Measurements from ENCODE around the gene MRGPRX2. TPM values are rescaled to one million over a fixed set of nuclear protein-coding genes. Genes with fewer than 3 reads are reported as not detected.
A peak's percentile ranks its signal among the peaks of the same experiment; 100 is the strongest.

Gene MRGPRX2
- total and polyA plus RNA-seq, 2 donors (not counting 1 experiment from before 2014, with no cell fraction given): not detected

DNA sequence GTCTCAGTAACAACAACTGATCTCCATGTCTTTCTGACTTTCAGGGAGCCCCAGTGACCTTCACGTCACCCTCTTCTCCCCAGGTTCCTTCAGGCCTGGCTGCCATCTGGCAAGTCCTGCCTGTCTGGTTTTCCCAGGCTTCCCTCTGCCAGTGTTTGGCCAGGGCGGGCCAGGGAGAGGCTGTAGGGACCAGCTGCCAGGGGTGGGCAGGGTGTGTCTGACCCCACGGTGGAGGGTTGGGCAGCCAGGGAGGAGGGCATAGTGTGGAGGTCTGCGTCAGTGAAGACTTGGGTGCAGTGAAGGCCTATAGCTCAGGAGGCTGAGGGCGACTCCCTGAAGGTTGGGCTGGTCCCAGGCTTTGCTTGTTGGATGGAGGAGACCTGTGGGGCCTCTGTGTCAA lies 11.9 kb upstream of the MRGPRX2 start:
- Histone ChIP-seq H3K27ac (ENCODE audit: insufficient read depth, low read length) (no peak overlapping the region), H3K79me2 (ENCODE audit: control insufficient read depth, insufficient read depth, low read length) (no peaks in the 10 kb centered on the region), H3K9me3 (ENCODE audit: control insufficient read depth, insufficient read depth, low read depth, low read length) (no peaks in the 10 kb centered on the region), H3K4me2 (ENCODE audit: extremely low read depth, insufficient read depth, low read length) (no peak overlapping the region), H4K20me1 (ENCODE audit: control insufficient read depth, extremely low read depth, insufficient read depth, low read length) (no peaks in the 10 kb centered on the region), H3K4me1 (ENCODE audit: control insufficient read depth, extremely low read depth, insufficient read depth, low read length) (no peaks in the 10 kb centered on the region), H3K36me3 (ENCODE audit: control insufficient read depth, insufficient read depth, low read length) (no peaks in the 10 kb centered on the region), H3K9ac (ENCODE audit: insufficient read depth, low read length) (no peak overlapping the region), H3K27me3 (ENCODE audit: control insufficient read depth, insufficient read depth, low read length) (no peaks in the 10 kb centered on the region), H3K4me3 (replicated peaks in 1 of 4; ENCODE audit: control extremely low read depth in 1 of 4, insufficient read depth in 1 of 4, low read depth in 3 of 4, low read length in 4 of 4) (no peak overlapping the region), H2AFZ (ENCODE audit: low read length) (no peak overlapping the region)
- DNase-seq (ENCODE audit: low read depth in 2 of 2): no peak
- TF ChIP-seq EZH2 (IDR thresholded peaks at IDR 0.05; ENCODE audit: low read length, missing control alignments): no peak
- TF ChIP-seq, protein P1, sequence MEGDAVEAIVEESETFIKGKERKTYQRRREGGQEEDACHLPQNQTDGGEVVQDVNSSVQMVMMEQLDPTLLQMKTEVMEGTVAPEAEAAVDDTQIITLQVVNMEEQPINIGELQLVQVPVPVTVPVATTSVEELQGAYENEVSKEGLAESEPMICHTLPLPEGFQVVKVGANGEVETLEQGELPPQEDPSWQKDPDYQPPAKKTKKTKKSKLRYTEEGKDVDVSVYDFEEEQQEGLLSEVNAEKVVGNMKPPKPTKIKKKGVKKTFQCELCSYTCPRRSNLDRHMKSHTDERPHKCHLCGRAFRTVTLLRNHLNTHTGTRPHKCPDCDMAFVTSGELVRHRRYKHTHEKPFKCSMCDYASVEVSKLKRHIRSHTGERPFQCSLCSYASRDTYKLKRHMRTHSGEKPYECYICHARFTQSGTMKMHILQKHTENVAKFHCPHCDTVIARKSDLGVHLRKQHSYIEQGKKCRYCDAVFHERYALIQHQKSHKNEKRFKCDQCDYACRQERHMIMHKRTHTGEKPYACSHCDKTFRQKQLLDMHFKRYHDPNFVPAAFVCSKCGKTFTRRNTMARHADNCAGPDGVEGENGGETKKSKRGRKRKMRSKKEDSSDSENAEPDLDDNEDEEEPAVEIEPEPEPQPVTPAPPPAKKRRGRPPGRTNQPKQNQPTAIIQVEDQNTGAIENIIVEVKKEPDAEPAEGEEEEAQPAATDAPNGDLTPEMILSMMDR (conservative IDR thresholded peaks at IDR 0.05 in 1 of 2, IDR thresholded peaks at IDR 0.05 in 1 of 2; ENCODE audit: low read depth in 1 of 2, low read length in 2 of 2): no peak

DNA sequence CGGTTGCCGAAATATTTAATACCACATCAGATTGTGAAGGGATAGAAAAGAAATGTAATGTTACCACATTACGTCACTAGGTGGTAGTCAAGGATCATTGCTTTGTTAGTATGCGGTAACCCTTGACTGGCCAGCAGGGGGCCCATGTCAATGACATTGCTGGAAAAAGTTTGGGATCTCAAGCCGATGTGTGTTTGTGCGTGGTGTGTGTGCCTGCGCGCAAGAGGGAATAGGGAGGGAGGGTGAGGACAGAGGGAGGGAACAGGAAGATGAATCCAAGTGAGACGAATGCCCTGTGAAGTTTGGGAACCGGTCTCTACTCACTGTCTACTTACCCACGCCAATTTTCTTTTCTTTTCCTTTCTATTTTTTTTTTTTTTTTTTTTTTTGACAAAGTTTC lies 10.7 kb upstream of the MRGPRX2 start:
- Histone ChIP-seq H3K79me2 (ENCODE audit: control insufficient read depth, insufficient read depth, low read length) (no peaks in the 10 kb centered on the region), H2AFZ (ENCODE audit: low read length) (peak overlapping the region; percentile 17), H3K27ac (ENCODE audit: insufficient read depth, low read length) (no peak overlapping the region), H3K9ac (ENCODE audit: insufficient read depth, low read length) (no peak overlapping the region), H4K20me1 (ENCODE audit: control insufficient read depth, extremely low read depth, insufficient read depth, low read length) (no peaks in the 10 kb centered on the region), H3K4me1 (ENCODE audit: control insufficient read depth, extremely low read depth, insufficient read depth, low read length) (no peaks in the 10 kb centered on the region), H3K4me2 (ENCODE audit: extremely low read depth, insufficient read depth, low read length) (no peak overlapping the region), H3K36me3 (ENCODE audit: control insufficient read depth, insufficient read depth, low read length) (no peaks in the 10 kb centered on the region), H3K4me3 (replicated peaks in 1 of 4; ENCODE audit: control extremely low read depth in 1 of 4, insufficient read depth in 1 of 4, low read depth in 3 of 4, low read length in 4 of 4) (peak overlapping the region in 2 of 4 experiments; percentile 37 to 53), H3K9me3 (ENCODE audit: control insufficient read depth, insufficient read depth, low read depth, low read length) (no peaks in the 10 kb centered on the region), H3K27me3 (ENCODE audit: control insufficient read depth, insufficient read depth, low read length) (no peaks in the 10 kb centered on the region)
- TF ChIP-seq, protein P1 (conservative IDR thresholded peaks at IDR 0.05 in 1 of 2, IDR thresholded peaks at IDR 0.05 in 1 of 2; ENCODE audit: low read depth in 1 of 2, low read length in 2 of 2): peak; percentile 95 to 96
- no peak for TF ChIP-seq EZH2 (IDR thresholded peaks at IDR 0.05; ENCODE audit: low read length, missing control alignments)
- DNase-seq (ENCODE audit: low read depth in 2 of 2): peak; percentile 83 to 87

DNA sequence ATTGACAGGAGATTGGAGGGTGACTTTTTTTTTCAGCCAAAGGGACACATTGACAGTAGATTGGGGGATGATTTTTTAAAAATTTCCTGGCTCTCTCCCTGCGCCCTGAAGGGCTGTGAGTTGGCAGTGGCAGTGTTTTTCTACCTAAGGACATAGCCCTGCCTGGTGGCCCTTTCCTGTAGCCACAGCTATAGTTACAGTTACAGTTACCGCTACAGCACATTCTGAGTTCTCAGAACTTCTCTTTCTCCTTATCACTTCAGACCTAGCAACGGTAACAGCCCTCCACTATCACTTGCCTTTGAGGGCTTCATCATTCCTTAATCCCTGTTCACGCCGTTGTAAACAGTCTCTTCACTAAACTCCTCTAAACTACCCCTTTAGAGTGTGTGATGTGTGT lies 684 bp downstream of the MRGPRX2 start:
- Histone ChIP-seq H3K27ac (ENCODE audit: insufficient read depth, low read length) (no peak overlapping the region), H3K4me1 (ENCODE audit: control insufficient read depth, extremely low read depth, insufficient read depth, low read length) (no peaks in the 10 kb centered on the region), H3K9me3 (ENCODE audit: control insufficient read depth, insufficient read depth, low read depth, low read length) (no peaks in the 10 kb centered on the region), H3K4me3 (replicated peaks in 1 of 4; ENCODE audit: control extremely low read depth in 1 of 4, insufficient read depth in 1 of 4, low read depth in 3 of 4, low read length in 4 of 4) (no peak overlapping the region), H3K4me2 (ENCODE audit: extremely low read depth, insufficient read depth, low read length) (no peak overlapping the region), H2AFZ (ENCODE audit: low read length) (no peak overlapping the region), H3K27me3 (ENCODE audit: control insufficient read depth, insufficient read depth, low read length) (no peaks in the 10 kb centered on the region), H3K79me2 (ENCODE audit: control insufficient read depth, insufficient read depth, low read length) (no peaks in the 10 kb centered on the region), H3K36me3 (ENCODE audit: control insufficient read depth, insufficient read depth, low read length) (no peaks in the 10 kb centered on the region), H3K9ac (ENCODE audit: insufficient read depth, low read length) (no peak overlapping the region), H4K20me1 (ENCODE audit: control insufficient read depth, extremely low read depth, insufficient read depth, low read length) (no peaks in the 10 kb centered on the region)
- TF ChIP-seq, protein P1 (conservative IDR thresholded peaks at IDR 0.05 in 1 of 2, IDR thresholded peaks at IDR 0.05 in 1 of 2; ENCODE audit: low read depth in 1 of 2, low read length in 2 of 2): no peak
- TF ChIP-seq EZH2 (IDR thresholded peaks at IDR 0.05; ENCODE audit: low read length, missing control alignments): no peak
- DNase-seq (ENCODE audit: low read depth in 2 of 2): no peak
